Measurements from ENCODE around the gene GFER. TPM values are rescaled to one million over a fixed set of nuclear protein-coding genes. Genes with fewer than 3 reads are reported as not detected.

The GFER gene
- total and polyA plus RNA-seq, 2 of the 8 experiments (the other 6 are each of a cell fraction or from before 2014, with no cell fraction given), result 17.7 to 37.9 TPM

DNA sequence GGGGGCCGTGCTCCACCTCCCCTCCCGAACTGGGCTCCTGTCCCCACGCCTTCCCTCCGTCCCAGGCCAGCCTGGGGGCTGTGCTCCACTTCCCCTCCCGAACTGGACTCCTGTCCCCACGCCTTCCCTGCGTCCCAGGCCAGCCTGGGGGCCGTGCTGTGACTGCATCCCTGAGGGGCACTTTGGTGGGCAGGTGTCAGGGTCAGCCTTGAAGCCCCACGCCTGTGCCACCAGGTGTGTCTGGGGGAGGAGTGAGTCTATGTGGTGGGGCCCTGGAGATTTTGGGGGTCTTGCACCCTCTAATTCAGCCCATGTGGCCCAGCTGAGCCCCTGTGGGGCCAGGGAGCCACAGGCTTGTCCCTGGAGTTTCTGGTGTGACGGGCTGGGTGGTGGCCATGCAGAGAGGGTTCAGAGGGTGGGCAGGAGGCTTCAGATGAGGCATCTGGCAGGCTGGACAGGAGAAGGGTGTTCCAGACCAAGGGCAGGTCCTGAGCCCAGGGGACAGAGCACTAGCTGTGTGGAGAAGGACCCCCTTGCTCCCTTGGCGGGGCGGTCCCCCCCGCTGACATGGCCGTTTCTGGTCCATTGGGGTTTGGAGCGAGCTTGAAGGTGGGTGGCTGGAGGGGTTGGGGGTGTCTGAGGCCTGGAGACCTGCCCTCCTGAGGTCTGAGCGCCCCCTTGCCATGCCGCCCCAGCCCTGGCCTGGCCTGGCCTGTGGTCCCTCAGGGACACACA lies 50.9 kb downstream of the GFER start:
- no peak for FAIRE-seq
- H4K91ac ChIP-seq (replicated peaks; ENCODE audit: insufficient read length, low read length), result no peak overlapping the region
- no peak overlapping the region for H3K4me2 ChIP-seq (ENCODE audit: insufficient read depth in 1 of 2, low read depth in 2 of 2, low read length in 2 of 2)
- TF ChIP-seq EGR1 (IDR thresholded peaks at IDR 0.05; ENCODE audit: borderline replicate concordance, low read depth, low read length), result no peak
- no peak for TF ChIP-seq CBX5 (IDR thresholded peaks at IDR 0.05; ENCODE audit: low read depth, low read length)
- no peak for TF ChIP-seq GABPA (IDR thresholded peaks at IDR 0.05; ENCODE audit: borderline replicate concordance, insufficient read depth, low read length)
- no peak for TF ChIP-seq TCF12 (IDR thresholded peaks at IDR 0.05; ENCODE audit: low read depth, low read length)
- TF ChIP-seq HDAC6 (IDR thresholded peaks at IDR 0.05; ENCODE audit: low read depth, low read length), result no peak
- no peak for TF ChIP-seq CHD1 (IDR thresholded peaks at IDR 0.05; ENCODE audit: low read depth, low read length)
- no peak for TF ChIP-seq CREB1 (IDR thresholded peaks at IDR 0.05)
- TF ChIP-seq, protein P1, sequence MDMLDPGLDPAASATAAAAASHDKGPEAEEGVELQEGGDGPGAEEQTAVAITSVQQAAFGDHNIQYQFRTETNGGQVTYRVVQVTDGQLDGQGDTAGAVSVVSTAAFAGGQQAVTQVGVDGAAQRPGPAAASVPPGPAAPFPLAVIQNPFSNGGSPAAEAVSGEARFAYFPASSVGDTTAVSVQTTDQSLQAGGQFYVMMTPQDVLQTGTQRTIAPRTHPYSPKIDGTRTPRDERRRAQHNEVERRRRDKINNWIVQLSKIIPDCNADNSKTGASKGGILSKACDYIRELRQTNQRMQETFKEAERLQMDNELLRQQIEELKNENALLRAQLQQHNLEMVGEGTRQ (IDR thresholded peaks at IDR 0.05; ENCODE audit: low read length), result no peak
- no peak for TF ChIP-seq JUND (IDR thresholded peaks at IDR 0.05; ENCODE audit: low read length)
- TF ChIP-seq, protein P2, sequence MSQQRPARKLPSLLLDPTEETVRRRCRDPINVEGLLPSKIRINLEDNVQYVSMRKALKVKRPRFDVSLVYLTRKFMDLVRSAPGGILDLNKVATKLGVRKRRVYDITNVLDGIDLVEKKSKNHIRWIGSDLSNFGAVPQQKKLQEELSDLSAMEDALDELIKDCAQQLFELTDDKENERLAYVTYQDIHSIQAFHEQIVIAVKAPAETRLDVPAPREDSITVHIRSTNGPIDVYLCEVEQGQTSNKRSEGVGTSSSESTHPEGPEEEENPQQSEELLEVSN (IDR thresholded peaks at IDR 0.05), result no peak
- no peak for TF ChIP-seq BACH1 (IDR thresholded peaks at IDR 0.05; ENCODE audit: low read length)
- no peak for TF ChIP-seq KDM4A (IDR thresholded peaks at IDR 0.05; ENCODE audit: low read depth, low read length, severe bottlenecking)

More for the DNA sequence above, 50.9 kb downstream of the GFER start:
- H3K9ac ChIP-seq (replicated peaks in 1 of 4; ENCODE audit: extremely low read depth in 1 of 4, low read depth in 3 of 4, low read length in 3 of 4), result no peak overlapping the region
- no peak overlapping the region for H2BK120ac ChIP-seq (replicated peaks; ENCODE audit: low read depth, low read length)
- no peak overlapping the region for H2BK5ac ChIP-seq (ENCODE audit: low read depth, low read length)
- H2BK20ac ChIP-seq (ENCODE audit: low read length), result no peak overlapping the region
- H3K14ac ChIP-seq (ENCODE audit: insufficient read length), result no peak overlapping the region
- 88% methylated on average over 12 of the region's 17 CpGs; no CpG with 5 or more reads in 1 of the 2 experiments for WGBS, 2 experiments (ENCODE audit: extremely low coverage in 1 of 2, insufficient coverage in 1 of 2, insufficient read length in 1 of 2, insufficient replicate concordance in 2 of 2, low coverage in 1 of 2, low lambda C conversion rate in 2 of 2, missing lambda C conversion rate in 1 of 2)
- no peak for DNase-seq (ENCODE audit: low read depth in 1 of 2, low spot score in 2 of 2)
- peaks cover 0 to 5% (median 0%) of the 10 kb centered on the region in 4 experiments; a peak in 4 of 7 replicates for H3K4me1 ChIP-seq (replicated peaks in 1 of 4; ENCODE audit: control insufficient read depth in 3 of 4, insufficient read depth in 4 of 4, low read length in 3 of 4)
- H3K79me1 ChIP-seq (ENCODE audit: low read depth, low read length), result no peaks in the 10 kb centered on the region
- no peak overlapping the region for H3K56ac ChIP-seq (replicated peaks; ENCODE audit: insufficient read length, low read depth, low read length)
- no peaks in the 10 kb centered on the region for H3K23me2 ChIP-seq (ENCODE audit: low read depth, low read length)
- no peak overlapping the region for H3K23ac ChIP-seq (ENCODE audit: insufficient read length)
- ChIA-PET POLR2A (ENCODE audit: partially characterized antibody) (interaction anchor here (0.7 to 2.1 kb wide), 5 partner anchors 13 to 117 kb away, joined by 3 to 5 read pairs (median 4); partner anchors contain the start of genes NTHL1, RPS2 and TSC2), CTCF (ENCODE audit: partially characterized antibody) (interaction anchor here (0.9 to 1.4 kb wide), 4 partner anchors 12 to 37 kb away, joined by 3 to 6 read pairs (median 4); no protein-coding TSS in a partner anchor)
- H2AK5ac ChIP-seq (ENCODE audit: low read depth, low read length), result no peak overlapping the region
- H3K4me3 ChIP-seq (ENCODE audit: extremely low read depth in 1 of 4, insufficient read depth in 2 of 4, low read depth in 3 of 4, low read length in 4 of 4), result no peak overlapping the region
- no peaks in the 10 kb centered on the region for H3K9me3 ChIP-seq (ENCODE audit: insufficient read depth in 2 of 2, low read depth in 1 of 2, low read length in 1 of 2)
- H2BK12ac ChIP-seq (ENCODE audit: low read depth, low read length), result no peak overlapping the region
- no peaks in the 10 kb centered on the region for H3K79me2 ChIP-seq (ENCODE audit: control insufficient read depth in 1 of 2, insufficient read depth in 2 of 2, low read length in 2 of 2)
- H4K8ac ChIP-seq (ENCODE audit: extremely low read depth, insufficient read depth, low read length), result no peak overlapping the region
- H4K5ac ChIP-seq (ENCODE audit: insufficient read length, low read depth, low read length), result no peak overlapping the region
- H4K20me1 ChIP-seq (replicated peaks in 1 of 2; ENCODE audit: control insufficient read depth in 1 of 2, insufficient read depth in 2 of 2, low read length in 2 of 2), result peaks cover 0 to 2% of the 10 kb centered on the region in 2 experiments
- H2BK15ac ChIP-seq (ENCODE audit: low read length), result no peak overlapping the region
- H3K27me3 ChIP-seq (replicated peaks in 1 of 4; ENCODE audit: control insufficient read depth in 3 of 4, extremely low read depth in 1 of 4, insufficient read depth in 3 of 4, low read length in 3 of 4), result no peaks in the 10 kb centered on the region
- no peak overlapping the region for H3K4ac ChIP-seq (replicated peaks; ENCODE audit: insufficient read length, low read depth, low read length)
- no peak overlapping the region for H2AFZ ChIP-seq (ENCODE audit: low read length)
- H3K36me3 ChIP-seq (ENCODE audit: control insufficient read depth in 2 of 4, insufficient read depth in 4 of 4, low read length in 3 of 4), result no peaks in the 10 kb centered on the region
- H3K27ac ChIP-seq (ENCODE audit: low read depth, low read length), result no peak overlapping the region
- H3K18ac ChIP-seq (ENCODE audit: extremely low read depth, low read length), result no peak overlapping the region
